Stimulated activated CD8-positive, alpha-beta memory T cell treated with anti-CD3 and anti-CD28 coated beads, Interleukin-7, amount 100 ng/mL, for 1 hour (primary cell): ENCODE measurements around the gene CFDP1.

Source experiments
- DNase-seq, 2 donors: peaks; one replicate each; pipeline ENCODE4 v3.0.0-alpha.2; 2020; ENCODE audit warnings: low read depth in 2 of 2

CFDP1 gene

GRCh38 chr16:75265911-75266701, 167.2 kb downstream of the CFDP1 start:
- no peak for DNase-seq

DNA sequence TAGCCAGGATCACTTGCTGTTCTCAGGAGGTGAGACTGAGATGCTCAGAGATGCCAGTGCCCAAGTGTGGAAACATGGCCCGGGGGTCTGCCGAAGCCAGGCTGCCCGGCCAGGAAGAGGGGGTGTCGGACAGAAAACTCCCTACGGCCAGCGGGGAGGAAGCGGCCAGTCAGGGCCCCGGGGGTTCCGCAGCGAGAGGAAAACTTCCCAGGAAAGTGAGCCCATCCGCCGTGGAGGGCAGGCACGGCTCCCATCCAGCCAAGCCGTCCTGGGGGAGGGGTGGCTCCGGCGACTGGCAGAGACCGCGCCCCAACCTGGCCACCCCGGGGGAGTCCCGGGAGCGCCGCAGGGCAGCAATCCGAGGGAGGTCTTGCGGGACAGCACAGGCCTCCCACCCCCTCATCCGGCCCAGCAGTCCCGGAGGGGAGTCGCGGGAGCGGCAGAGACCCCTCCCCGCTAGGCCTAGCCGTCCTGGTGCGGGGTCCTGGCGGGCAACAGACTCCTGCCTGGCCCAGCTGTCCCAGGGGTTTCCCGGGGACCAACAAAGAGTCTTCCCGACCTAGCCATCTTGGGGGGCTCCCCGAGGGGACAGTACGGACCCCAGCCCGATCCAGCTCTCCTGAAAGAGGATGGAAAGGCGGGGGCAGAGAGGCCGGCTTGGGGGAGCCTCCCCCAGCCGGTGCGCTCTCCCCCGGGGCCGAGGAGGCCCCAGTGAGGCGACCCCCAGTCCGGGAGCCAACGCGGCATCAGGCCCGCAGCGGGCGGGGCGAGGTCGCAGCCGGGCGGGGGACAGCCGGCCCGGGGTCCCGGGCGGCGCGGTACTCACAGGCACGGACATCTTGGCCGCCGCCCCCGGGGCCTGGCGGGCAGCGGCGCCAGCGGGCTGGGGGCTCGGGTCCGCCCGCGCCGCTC, 168.0 kb downstream of the CFDP1 start:
- no peak for DNase-seq

GRCh38 chr16:75264457-75264998, 168.8 kb downstream of the CFDP1 start:
- no peak for DNase-seq

DNA sequence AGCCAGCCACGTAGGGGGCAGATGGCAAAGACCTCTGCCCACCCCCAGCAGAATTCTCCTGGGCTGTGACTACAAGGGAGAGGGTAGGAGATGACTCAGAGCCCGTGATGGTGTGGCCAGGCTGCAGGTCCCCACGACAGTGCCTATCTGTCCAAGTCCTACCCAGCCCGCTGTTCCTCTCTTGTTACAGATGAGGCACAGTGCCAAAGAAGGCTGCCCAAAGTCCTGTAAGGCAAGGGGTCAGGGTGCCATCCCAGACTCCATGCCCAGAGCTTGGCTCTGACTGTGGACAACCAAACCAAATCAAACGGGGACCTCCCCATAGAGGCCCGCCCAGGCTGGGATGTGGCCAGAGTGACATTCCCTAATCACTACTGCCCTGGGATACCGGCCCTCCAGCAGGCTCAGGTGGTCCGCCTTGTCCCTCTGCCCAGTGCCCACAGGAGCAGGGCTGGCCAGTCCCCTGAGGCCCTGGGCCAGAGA, 169.3 kb downstream of the CFDP1 start:
- DNase-seq, result no peak

DNA sequence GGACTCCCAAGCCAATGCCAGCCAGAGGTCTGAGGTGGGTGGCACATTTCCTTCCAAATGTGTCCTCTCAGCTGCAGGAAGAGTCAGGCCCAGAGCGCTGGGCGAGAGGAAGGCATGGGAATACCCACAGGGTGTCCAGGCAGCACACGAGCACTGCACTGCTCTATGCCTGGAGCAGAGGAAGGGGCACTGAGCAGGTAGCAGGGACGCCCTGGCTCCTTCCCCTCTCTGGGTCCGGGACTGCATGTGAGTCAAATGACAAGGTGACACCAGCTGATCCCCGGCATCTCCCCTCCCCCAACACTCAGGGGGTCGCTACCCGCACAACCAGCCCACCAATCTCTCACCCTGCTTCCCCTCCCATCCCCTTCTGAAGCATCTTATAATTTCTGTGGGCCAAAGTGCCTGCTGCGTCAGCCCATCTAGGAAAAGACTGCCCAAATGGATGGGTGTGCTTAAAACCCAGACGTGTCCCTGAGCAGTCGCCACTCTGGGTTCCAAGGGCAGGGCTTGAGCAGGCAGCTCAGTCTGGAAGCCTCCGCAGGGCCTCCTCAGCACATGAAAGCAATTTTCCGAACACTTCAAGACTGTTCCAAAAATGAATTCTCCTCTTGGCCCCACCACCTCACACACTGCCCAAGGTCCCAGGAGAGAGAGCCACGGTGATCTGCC, 169.9 kb downstream of the CFDP1 start:
- no peak for DNase-seq

GRCh38 chr16:75262800-75263127, 170.5 kb downstream of the CFDP1 start:
- DNase-seq, result no peak

- DNase-seq, result no peak
These were observed 171.1 kb downstream of the CFDP1 start for GRCh38 chr16:75262104-75262799.

GRCh38 chr16:75261590-75262078, 171.7 kb downstream of the CFDP1 start:
- no peak for DNase-seq

DNA sequence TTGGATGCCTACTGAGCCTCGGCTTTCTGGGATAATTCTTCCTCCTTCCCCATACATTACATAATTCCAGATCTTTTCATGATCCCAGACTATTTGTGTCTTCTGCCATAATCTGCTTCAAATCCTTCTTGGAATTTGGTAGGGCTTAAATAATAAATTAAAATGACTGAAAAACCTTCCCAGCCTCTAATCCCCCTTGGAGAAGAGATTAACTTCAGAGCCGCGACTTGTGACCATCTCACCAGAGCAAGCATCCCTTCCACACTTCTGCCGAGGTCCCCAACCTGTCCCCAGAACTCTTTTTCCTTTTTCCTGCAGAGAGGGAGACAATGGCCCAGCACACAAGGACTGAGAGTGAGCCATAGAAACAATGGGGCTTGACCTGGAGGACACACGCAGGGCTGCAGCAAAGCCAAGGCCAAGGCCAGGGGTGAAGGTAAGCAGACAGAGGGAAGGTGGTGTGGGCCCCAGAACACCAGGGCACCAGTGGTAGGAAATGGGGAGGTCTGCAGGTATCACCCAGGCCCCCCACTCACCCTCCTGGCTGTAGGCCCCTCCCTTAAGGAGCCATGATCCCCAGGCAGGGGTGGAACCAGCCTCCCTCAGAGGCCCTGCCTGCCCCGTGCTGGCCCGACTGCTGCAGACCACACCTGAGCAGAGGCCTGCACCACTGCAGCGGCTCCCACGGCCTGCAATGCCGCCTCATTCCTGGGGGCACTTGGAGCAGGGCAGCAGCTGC, 172.3 kb downstream of the CFDP1 start:
- no peak for DNase-seq

DNA sequence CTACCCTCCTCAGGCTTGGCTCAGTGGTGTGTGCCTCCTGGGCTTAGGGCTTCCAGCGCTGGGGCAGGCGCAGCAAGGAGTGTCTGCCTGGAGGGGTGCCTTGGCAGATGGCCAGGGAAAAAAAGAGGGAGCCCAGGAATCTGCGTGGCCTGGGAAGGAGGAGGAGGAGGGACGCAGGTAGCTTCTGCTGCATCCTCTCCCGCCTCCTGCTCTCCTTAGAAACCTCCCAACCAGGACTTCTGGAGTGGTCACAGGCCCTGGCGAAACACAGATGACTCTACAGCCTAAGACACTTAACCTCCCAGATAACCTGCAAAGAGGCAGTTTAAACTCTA, 174.5 kb downstream of the CFDP1 start:
- no peak for DNase-seq

- no peak for DNase-seq
These were observed 175.2 kb downstream of the CFDP1 start for GRCh38 chr16:75257886-75258806.

DNA sequence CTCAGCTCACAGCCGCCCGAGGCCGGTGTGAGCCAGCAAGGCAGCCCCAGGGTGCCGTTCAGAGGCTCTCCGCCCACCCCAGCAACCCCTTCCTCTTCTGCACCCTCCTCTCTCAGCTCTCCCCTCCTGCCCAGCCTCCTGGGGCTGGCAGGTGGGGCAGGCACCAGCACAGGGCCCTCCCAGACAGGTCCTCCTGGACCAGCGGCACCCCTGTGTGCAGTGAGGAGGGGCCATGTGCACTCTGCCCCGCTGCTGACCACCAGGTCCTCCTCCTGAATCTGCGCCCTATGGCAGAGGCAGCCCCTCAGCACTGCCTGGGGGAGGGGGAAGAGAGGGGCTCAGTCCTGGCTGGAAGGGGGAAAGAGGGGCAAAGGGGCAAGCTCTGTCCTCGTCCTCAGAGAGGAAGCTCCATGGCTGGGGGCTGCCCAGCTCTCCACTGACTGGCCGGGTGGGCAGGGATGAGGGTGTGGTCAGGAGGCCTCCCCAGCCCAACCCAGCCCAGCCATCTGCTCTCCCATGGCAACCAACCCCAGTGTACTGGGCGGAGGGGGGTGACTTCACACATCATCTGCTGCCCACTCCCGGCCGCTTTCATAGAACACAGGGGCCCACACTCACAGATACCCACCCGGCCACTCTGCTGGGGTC, 176.5 kb downstream of the CFDP1 start:
- no peak for DNase-seq

DNA sequence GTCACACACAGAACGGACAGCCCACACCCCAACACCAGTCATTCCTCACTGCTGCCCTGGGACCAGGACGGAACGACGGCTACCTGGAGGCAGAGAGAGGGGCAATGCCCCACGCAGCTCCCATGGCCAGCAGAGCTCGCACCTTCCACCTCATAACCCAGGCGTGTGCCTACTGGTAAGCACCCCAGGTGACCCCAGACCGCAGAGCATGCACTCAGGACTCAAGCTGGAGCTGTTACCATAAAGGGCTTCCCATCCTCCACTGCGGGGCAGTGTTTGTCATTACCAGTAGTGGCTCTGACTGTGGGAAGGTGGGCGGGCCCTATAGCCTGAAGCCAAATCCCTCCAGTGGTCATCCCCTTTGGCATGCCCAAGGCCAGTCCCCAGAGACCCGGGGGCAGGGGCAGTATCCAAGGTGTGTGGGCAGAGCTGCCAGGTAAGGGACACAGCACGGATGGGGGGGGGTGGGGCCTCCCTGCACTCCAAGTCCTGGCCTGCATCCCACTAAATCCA, 177.2 kb downstream of the CFDP1 start:
- no peak for DNase-seq

- no peak for DNase-seq
These were observed 178.9 kb downstream of the CFDP1 start for GRCh38 chr16:75254359-75254837.

- no peak for DNase-seq
These were observed 180.1 kb downstream of the CFDP1 start for GRCh38 chr16:75252946-75253911.

- DNase-seq, result no peak
These were observed 181.0 kb downstream of the CFDP1 start for GRCh38 chr16:75252049-75252864.
